Occipital lobe (tissue), 2 donors: ENCODE data around the gene SERTAD4. TPM values are rescaled to one million over a fixed set of nuclear protein-coding genes. Genes with fewer than 3 reads are reported as not detected.
A peak's percentile ranks its signal among the peaks of the same experiment; 100 is the strongest.

Source experiments
- DNase-seq: peaks from one replicate; lab custom pipeline; 2025; lab: John Stamatoyannopoulos, UW
- total RNA-seq: library from RNA; depleted of rRNA; stranded (reverse); fragments of >200 nt; gene quantifications from one replicate; pipeline ENCODE4 v1.2.3, GENCODE V29; 2014

The SERTAD4 gene
- total RNA-seq, 1 donor from 2014 or later = 3.6 TPM

DNA sequence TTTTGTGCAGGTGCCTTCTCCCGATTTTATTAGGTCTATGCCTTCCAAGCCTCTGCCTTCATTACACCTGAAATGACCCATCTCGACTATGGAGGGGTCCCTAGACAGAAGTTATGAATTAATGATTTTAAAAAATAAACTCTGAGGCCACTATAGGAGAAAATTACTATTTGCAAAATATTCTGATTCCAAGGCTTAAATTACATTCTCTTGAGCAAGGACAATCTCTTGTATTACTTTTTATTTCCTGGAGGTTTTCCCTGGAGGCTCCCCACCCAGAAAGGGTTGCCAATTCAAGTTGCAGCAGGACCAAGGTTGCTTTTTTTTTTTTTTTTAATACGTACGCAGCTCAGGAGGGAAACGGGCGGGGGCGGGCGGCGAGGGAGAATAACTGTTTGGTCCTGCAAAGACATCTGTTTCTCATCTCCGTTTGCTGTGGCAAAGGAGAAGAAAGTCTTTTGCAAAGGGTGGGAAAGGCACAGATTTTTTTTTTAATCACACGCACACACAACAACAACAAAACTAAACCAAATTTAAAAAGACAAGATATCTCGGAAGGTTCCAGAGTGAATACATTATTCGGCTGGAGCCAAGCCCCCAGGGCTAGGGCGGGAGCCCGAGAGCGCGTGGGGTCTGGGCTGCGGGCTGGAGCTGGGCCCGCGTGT lies 618 bp upstream of the SERTAD4 start:
- DNase-seq = no peak

- DNase-seq = no peak
Measured at GRCh38 chr1:210233216-210233494, 559 bp downstream of the SERTAD4 start.

- peak; percentile 46 for DNase-seq
Measured at GRCh38 chr1:210233495-210234328, 1.1 kb downstream of the SERTAD4 start.

- no peak for DNase-seq
Measured at GRCh38 chr1:210234329-210234757, 1.7 kb downstream of the SERTAD4 start.

DNA sequence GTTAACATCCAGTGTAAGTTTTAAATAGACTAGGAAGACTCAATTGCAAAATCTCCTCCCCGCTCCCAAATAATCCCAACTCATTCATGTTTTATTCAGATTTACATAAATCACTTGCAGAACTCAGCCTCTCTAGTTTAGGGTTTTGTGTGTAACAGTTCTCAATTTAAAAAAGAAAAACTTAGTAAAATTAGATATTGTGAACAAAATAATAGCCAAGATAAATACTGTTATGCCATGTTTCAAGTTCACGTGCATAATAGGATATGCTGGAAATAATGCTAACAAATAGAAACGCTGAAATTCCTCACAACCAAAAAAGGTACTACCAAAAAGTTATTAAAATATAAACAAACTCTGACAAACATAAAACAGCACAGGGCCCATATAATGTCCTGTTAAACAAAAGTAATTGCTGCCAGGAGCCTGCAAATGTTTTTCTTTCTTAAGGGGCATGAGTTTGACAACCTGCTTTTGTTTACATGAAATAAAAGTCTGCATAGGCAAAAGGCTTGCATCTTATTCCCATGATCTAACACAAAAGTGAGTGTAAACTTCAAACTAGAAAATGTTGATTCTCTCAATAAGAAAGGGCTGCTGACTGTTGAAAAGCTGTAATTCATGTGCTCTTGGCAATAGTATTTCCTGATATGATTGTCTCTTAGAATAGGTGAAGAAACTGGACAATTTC lies 2.9 kb downstream of the SERTAD4 start:
- no peak for DNase-seq

- DNase-seq = no peak
Measured at GRCh38 chr1:210236386-210236839, 3.8 kb downstream of the SERTAD4 start.

DNA sequence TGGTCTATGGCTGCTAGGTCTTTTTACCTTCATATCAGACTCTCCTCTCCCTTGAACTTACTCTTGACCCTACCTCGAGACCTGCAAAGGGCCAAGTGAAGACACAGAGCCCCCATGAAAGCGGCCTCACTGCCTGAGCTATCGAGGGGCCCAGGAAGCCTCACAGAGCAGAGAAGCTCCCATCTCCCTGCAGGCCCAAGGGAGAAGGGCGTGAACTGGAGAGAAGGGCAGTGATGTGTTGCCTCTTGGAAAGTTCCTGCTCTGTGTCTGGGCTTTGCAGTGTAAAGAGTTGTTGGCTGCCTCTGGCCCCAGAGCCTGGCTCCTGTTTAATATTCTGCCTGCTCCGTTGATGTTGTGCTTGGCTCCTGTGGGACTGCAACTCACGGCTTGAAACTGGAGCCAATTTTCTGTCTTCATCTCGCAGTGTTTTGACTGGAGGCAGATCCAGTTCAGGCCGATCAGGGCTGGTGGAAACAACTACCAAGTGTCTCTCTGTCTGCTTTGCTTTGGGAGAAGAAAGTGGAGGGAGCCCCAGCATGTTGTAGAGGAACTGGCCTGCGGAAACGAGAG lies 4.3 kb downstream of the SERTAD4 start:
- peak; percentile 55 for DNase-seq

DNA sequence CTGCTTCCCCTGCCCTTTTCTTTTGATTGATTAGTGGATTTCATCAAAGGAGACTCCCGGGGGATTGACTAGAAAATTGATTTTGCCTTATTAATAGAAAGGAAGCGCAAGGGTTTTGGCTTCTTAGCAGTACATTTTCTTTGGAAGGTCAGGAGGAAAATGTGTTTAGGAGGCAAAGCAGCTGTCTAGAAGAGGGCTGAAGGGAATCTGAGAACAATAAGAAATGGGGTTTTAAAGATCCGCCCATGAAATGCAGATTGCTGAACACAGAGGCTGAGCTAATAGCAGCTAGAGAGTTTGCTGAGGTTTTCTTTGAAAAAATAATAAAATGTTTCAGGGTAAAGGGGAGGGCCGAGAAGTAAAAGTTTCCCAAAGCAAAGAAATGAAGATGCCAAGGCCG lies 4.9 kb downstream of the SERTAD4 start:
- no peak for DNase-seq

DNA sequence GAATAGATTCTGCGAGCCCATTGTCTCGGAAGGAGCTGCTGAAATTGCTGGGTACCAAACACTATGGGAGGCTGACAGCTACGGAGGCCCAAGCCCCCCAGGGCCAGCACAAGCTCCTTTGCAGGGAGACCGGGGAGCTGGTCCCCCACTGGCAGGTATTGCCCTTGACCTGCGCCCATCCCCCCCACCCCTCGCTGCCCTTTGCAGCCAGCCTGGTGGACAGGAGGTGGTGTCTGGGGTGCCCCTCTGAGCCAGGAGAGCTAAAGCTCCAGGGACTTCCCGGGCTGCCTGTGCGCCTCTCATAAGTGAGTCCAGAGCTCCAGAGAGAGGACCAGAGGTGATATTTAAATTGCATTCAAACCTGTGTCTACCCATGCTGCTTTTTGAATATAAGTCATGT lies 5.4 kb downstream of the SERTAD4 start:
- no peak for DNase-seq

- peak; percentile 12 for DNase-seq
Measured at GRCh38 chr1:210239349-210240111, 6.9 kb downstream of the SERTAD4 start.

- no peak for DNase-seq
Measured at GRCh38 chr1:210241121-210241520, 8.5 kb downstream of the SERTAD4 start.

- no peak for DNase-seq
Measured at GRCh38 chr1:210244746-210245367, 12.3 kb downstream of the SERTAD4 start.

DNA sequence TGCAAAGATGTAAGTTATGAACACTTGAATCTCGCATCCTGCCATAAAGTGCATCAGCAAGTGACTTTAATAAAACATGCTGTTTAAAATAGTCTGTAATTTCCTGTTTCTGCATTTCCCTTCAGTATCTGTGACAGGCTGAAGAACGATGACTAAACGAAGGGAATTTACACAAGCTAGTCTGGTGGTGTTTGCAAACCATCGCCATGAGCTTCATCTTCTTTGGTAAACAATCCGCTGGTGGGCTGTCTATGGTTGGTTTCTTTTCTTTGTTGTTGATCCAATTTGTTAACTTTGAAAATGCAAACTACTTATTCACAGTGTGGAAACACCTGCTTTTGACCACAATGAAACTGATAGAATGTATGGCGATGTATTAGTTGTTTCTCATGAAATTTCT lies 13.9 kb downstream of the SERTAD4 start:
- DNase-seq = no peak

DNA sequence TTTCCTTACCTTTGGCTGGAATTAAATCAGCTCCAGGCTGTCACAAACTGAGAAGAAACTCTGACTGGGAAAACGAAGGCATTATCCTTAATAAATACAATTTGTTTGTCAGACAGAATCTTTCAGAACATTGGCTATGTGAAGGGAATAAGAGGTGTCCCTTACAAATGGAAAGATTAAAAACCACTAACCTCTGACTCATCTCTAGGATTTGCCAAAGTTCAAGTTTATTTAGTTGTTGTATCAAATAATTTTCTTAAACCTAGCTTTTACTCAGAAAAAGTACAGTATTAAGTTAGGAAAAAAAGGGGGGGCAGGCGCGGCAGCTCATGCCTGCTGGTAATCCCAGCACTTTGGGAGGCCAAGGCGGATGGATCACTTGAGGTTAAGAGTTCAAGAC lies 15.7 kb downstream of the SERTAD4 start:
- no peak for DNase-seq

DNA sequence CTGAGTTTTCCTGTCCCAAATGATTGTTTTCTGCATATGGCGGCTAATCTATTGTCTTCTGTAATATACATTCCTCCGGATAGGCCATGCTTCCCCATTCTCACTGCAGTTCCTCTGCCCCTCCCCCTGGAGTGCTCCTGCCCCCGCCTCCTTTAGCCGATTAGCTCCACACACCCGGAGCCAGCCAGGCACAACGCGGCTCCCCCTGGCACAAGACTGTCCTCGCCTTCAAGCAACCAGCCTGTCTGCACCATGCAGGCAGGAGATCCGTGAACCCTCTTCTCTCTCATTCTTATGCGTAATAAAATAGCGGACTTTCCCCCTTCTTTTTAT lies 18.0 kb downstream of the SERTAD4 start:
- peak; percentile 59 for DNase-seq

DNA sequence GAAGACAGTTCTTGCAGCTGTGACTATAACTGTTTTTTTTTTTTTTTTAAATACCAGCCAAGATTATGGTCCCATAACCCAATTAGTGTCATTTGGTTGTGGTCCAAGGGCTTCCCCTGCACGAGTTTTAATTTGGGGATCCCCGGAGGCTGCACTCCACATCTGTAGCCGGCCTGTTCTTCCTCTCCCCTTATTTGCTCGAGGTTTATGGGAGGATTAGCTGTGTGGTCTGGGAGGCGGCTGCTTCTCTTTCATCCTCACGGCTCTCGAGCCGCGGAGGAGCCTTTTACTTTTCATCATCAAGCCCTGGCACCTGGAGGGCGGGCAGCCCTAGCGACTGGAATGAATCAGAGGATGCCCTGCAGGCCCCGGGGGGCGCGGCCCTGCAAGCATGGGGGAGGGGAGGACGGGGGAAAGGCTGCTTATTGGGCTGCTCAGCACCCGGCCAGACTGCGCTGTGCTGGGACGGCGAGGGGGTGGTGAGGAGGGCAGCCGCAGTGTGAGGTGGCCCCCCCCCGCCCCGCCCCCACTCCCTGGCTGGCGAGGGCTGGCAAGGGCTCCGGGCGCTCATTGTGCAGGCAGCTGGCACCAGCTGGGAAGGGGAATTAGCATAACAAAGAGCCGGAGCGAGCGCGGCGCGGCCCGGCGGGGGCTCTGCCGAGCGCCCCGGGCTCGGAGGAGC lies 18.5 kb downstream of the SERTAD4 start:
- peak; percentile 82 for DNase-seq

DNA sequence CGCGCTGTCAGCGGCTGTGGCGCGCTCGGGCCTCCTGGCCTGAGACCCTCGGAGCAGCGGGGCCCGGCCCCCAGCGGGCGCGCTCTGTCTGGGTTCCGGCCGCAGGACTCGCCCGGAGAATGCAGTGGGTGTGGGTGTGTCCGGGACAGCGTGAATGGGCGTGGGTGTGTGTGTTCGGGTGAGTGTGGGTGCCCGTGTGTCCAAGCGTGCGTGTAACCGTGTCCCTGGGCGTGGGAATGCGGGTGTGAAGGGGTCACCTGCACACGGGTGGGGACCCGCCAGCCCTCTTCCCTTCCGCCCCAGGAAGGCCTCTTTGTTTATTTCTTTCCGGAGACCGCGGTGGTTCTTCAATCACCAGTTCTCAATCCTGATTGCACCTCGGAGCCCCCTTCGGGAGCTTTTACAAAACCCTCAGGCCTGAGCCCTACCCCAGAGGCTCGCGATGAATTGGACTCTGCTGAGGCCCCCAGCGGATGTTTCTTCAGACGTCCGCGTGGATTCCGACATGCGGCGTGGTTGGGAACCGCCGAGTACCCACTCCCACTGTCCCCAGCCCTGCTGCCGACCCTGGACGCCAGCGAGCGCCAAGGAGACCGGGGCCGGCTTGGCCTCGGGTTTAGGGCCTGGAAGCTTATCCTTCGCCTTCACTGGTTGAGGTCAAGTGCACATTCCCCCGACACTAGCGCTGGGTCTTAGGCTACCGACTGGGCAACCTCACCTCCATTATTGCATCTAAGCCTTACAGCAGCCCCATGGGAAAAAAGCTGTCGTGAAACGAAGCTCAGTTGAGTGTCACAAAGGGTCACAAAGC lies 19.3 kb downstream of the SERTAD4 start:
- DNase-seq = no peak

- no peak for DNase-seq
Measured at GRCh38 chr1:210252621-210253051, 20.0 kb downstream of the SERTAD4 start.

GRCh38 chr1:210254298-210254697 lies 21.7 kb downstream of the SERTAD4 start:
- no peak for DNase-seq
